Smooth muscle cell of bladder (primary cell): Measurements from ENCODE around the gene NUP88. TPM values are rescaled to one million over a fixed set of nuclear protein-coding genes. Genes with fewer than 3 reads are reported as not detected.

ENCODE experiments used
- total RNA-seq: library from RNA; depleted of rRNA; stranded (reverse); fragments of >200 nt; gene quantifications from 2 replicates; pipeline ENCODE4 v1.2.3, GENCODE V29; 2014

NUP88 gene
- 57.8 and 75.1 TPM in 2 replicates for total RNA-seq

GRCh38 chr17:5419356-5419958, at the start of gene NUP88:
TSS of gene NUP88 (minus strand) at chr17:5419662. CDS start at chr17:5419650, 12 bp downstream.

GRCh38 chr17:5438716-5439445, 19.4 kb upstream of the NUP88 start, which contains the start of gene C1QBP:
TSS of gene C1QBP (minus strand) at chr17:5439155. CDS start at chr17:5439073, 82 bp downstream.

GRCh38 chr17:5419959-5420653, 644 bp upstream of the NUP88 start, which contains the start of gene RPAIN:
TSS of gene RPAIN (plus strand) at chr17:5420182. CDS start at chr17:5420211, 29 bp downstream.

Other genes with a start within 250 kb of the NUP88 start
- gene ZNF594, start 227.8 kb downstream of the NUP88 start, total RNA-seq = 6.0 and 7.0 TPM in 2 replicates
- gene SCIMP, start 184.8 kb downstream of the NUP88 start, total RNA-seq = not detected in 2 replicates
- gene RABEP1, start 137.4 kb downstream of the NUP88 start, total RNA-seq = 33.3 and 43.4 TPM in 2 replicates
- gene RPAIN, start 520 bp upstream of the NUP88 start, total RNA-seq = 35.2 and 45.2 TPM in 2 replicates
- gene C1QBP, start 19.5 kb upstream of the NUP88 start, total RNA-seq = 153 and 207 TPM in 2 replicates
- gene DHX33, start 49.3 kb upstream of the NUP88 start, total RNA-seq = 7.8 and 8.5 TPM in 2 replicates
- gene DERL2, start 66.5 kb upstream of the NUP88 start, total RNA-seq = 22.3 and 27.8 TPM in 2 replicates
- 9.5 and 11.1 TPM in 2 replicates for gene MIS12, start 66.9 kb upstream of the NUP88 start, total RNA-seq
- 19.6 and 26.0 TPM in 2 replicates for gene NLRP1, start 164.8 kb upstream of the NUP88 start, total RNA-seq